Right renal cortex interstitium (tissue), 3 donors: Measurements from ENCODE around the gene LFNG. TPM values are rescaled to one million over a fixed set of nuclear protein-coding genes. Genes with fewer than 3 reads are reported as not detected.

ENCODE experiments used
- DNase-seq, 3 donors: peaks; one replicate each; pipeline ENCODE4 v3.0.0-alpha.2; 2013; ENCODE audit warnings: low read depth in 3 of 3, low spot score in 2 of 3
- polyA plus RNA-seq, 3 donors: library from polyadenylated mRNA; unstranded; fragments of 120-200 nt; gene quantifications; one replicate each; pipeline ENCODE4 v1.2.1, GENCODE V29; 2013; ENCODE audit not compliant: insufficient read length in 3 of 3

The LFNG gene
- polyA plus RNA-seq, 3 donors = 25.3 to 31.0 (median 30.7) TPM

GRCh38 chr7:2482725-2483451 is 36.7 kb upstream of the LFNG start:
- no peak for DNase-seq

- no peak for DNase-seq
Observed at GRCh38 chr7:2483494-2483893, 36.1 kb upstream of the LFNG start.

- DNase-seq = no peak
Observed at GRCh38 chr7:2484868-2485267, 34.7 kb upstream of the LFNG start.

- no peak for DNase-seq
Observed at GRCh38 chr7:2487586-2488271, 31.8 kb upstream of the LFNG start.

- no peak for DNase-seq
Observed at GRCh38 chr7:2488272-2488645, 31.3 kb upstream of the LFNG start.

GRCh38 chr7:2488681-2489080 is 30.9 kb upstream of the LFNG start:
- no peak for DNase-seq

- DNase-seq = no peak
Observed at GRCh38 chr7:2490181-2490651, 29.4 kb upstream of the LFNG start.

GRCh38 chr7:2492038-2492437 is 27.5 kb upstream of the LFNG start:
- no peak for DNase-seq

GRCh38 chr7:2493205-2494164 is 26.1 kb upstream of the LFNG start:
- no peak for DNase-seq

GRCh38 chr7:2494191-2495130 is 25.1 kb upstream of the LFNG start:
- no peak for DNase-seq

- DNase-seq = no peak
Observed at GRCh38 chr7:2495418-2496299, 23.9 kb upstream of the LFNG start.

GRCh38 chr7:2496375-2496774 is 23.2 kb upstream of the LFNG start:
- DNase-seq = no peak

- no peak for DNase-seq
Observed at GRCh38 chr7:2497065-2497464, 22.5 kb upstream of the LFNG start.

GRCh38 chr7:2497500-2498336 is 21.9 kb upstream of the LFNG start:
- DNase-seq = no peak

GRCh38 chr7:2498708-2499107 is 20.9 kb upstream of the LFNG start:
- DNase-seq = no peak

GRCh38 chr7:2499181-2499580 is 20.4 kb upstream of the LFNG start:
- DNase-seq = no peak

- no peak for DNase-seq
Observed at GRCh38 chr7:2499719-2500430, 19.7 kb upstream of the LFNG start.

- no peak for DNase-seq
Observed at GRCh38 chr7:2500701-2501100, 18.9 kb upstream of the LFNG start.
